ENCODE measurements around the gene ZFYVE1.

ZFYVE1 gene

DNA sequence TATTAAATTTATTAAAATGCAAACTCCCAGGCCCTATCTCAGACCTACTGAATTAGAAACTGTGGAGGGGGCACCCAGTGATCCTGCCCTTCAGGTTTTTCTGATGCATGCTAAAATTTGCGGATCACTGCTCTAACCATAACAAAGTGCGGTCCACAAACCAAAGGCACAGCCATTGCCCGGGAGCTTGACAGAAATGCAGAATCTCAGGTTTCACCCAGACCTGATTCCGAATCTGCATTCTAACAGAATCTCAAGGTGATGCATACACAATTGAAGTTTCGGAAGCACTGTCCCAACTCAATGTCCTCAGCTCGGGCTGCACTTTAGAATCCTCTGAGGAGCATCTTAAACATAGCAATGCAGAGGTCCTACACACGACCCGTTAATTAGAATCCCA, 46.0 kb downstream of the ZFYVE1 start:
- H3K27me3 ChIP-seq (ENCODE audit: insufficient read depth, poor library complexity, severe bottlenecking): no peaks in the 10 kb centered on the region
- TF ChIP-seq SPI1 (IDR thresholded peaks at IDR 0.05; ENCODE audit: borderline replicate concordance, low read depth): no peak
- no peak for TF ChIP-seq CTCF (IDR thresholded peaks at IDR 0.05; ENCODE audit: insufficient read depth, low read length)
- no peak for TF ChIP-seq REST (IDR thresholded peaks at IDR 0.05; ENCODE audit: insufficient replicate concordance, low read depth)
- TF ChIP-seq GABPA (IDR thresholded peaks at IDR 0.05; ENCODE audit: low read depth): no peak
- TF ChIP-seq POLR2AphosphoS5 (IDR thresholded peaks at IDR 0.05; ENCODE audit: low read depth): no peak

DNA sequence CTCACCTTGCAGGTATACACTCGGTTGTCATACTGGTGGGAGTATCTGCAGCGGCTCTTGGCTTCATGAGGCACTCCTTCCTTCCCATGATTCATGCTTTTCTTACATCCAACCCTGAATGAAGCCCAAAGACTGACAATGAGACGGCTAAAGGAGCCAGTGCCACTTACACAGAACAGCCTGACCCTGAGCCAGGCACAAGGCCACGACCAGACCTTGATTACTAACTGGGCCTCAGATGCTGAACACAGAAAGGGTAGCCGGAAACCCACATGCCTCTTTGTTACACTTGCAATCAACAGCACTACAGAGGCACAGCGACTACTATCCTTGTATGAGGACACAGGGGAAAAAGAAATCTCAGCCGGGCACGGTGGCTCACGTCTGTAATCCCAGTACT, 48.0 kb downstream of the ZFYVE1 start:
- no peak overlapping the region for H3K4me3 ChIP-seq (replicated peaks; ENCODE audit: insufficient read depth, low read length)
- no peaks in the 10 kb centered on the region for H3K27me3 ChIP-seq (ENCODE audit: insufficient read depth, poor library complexity, severe bottlenecking)
- no peak overlapping the region for H3K27ac ChIP-seq (replicated peaks)
- DNase-seq (ENCODE audit: low read depth in 1 of 2, low spot score in 1 of 2): no peak
- TF ChIP-seq CTCF (IDR thresholded peaks at IDR 0.05; ENCODE audit: insufficient read depth, low read length): no peak
- no peak for TF ChIP-seq GABPA (IDR thresholded peaks at IDR 0.05; ENCODE audit: low read depth)
- no peak for TF ChIP-seq SPI1 (IDR thresholded peaks at IDR 0.05; ENCODE audit: borderline replicate concordance, low read depth)
- no peak for TF ChIP-seq REST (IDR thresholded peaks at IDR 0.05; ENCODE audit: insufficient replicate concordance, low read depth)
- TF ChIP-seq POLR2AphosphoS5 (IDR thresholded peaks at IDR 0.05; ENCODE audit: low read depth): no peak

More for the DNA sequence above, 46.0 kb downstream of the ZFYVE1 start:
- Histone ChIP-seq H3K4me3 (replicated peaks; ENCODE audit: insufficient read depth, low read length) (no peak overlapping the region), H3K27ac (replicated peaks) (no peak overlapping the region)
- no peak for DNase-seq (ENCODE audit: low read depth in 1 of 2, low spot score in 1 of 2)

DNA sequence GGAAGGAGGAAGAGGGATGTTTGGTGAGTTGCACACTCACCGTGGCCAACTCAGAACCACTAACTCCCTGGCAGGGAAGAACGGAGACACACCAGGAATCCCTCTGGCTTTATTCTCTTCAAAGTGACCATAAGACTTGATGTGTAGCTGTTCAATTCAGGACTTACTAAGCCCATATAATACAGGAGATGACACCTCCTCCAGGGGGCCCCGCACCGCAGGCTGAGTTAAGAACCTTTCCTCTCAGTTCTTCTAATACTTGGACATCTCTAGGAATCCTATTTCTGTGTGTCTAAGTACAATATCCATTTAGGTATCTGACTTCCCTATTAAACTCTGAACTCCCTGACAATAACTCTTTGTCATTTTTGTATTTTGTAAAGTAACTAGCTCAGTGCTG, 51.1 kb downstream of the ZFYVE1 start:
- no peak for DNase-seq (ENCODE audit: low read depth in 1 of 2, low spot score in 1 of 2)
- no peak for TF ChIP-seq CTCF (IDR thresholded peaks at IDR 0.05; ENCODE audit: insufficient read depth, low read length)
- TF ChIP-seq POLR2AphosphoS5 (IDR thresholded peaks at IDR 0.05; ENCODE audit: low read depth): no peak
- no peak for TF ChIP-seq SPI1 (IDR thresholded peaks at IDR 0.05; ENCODE audit: borderline replicate concordance, low read depth)
- TF ChIP-seq GABPA (IDR thresholded peaks at IDR 0.05; ENCODE audit: low read depth): no peak
- no peak for TF ChIP-seq REST (IDR thresholded peaks at IDR 0.05; ENCODE audit: insufficient replicate concordance, low read depth)
- no peak overlapping the region for H3K4me3 ChIP-seq (replicated peaks; ENCODE audit: insufficient read depth, low read length)
- no peaks in the 10 kb centered on the region for H3K27me3 ChIP-seq (ENCODE audit: insufficient read depth, poor library complexity, severe bottlenecking)
- no peak overlapping the region for H3K27ac ChIP-seq (replicated peaks)

Measured in HL-60 (cell line).